Medulla oblongata (tissue), 1 donor: Measurements from ENCODE around the gene LIPG.

Experiments used
- DNase-seq: peaks from one replicate; pipeline ENCODE4 v3.0.0-alpha.2; 2015; ENCODE audit errors: extremely low spot score

The LIPG gene

DNA sequence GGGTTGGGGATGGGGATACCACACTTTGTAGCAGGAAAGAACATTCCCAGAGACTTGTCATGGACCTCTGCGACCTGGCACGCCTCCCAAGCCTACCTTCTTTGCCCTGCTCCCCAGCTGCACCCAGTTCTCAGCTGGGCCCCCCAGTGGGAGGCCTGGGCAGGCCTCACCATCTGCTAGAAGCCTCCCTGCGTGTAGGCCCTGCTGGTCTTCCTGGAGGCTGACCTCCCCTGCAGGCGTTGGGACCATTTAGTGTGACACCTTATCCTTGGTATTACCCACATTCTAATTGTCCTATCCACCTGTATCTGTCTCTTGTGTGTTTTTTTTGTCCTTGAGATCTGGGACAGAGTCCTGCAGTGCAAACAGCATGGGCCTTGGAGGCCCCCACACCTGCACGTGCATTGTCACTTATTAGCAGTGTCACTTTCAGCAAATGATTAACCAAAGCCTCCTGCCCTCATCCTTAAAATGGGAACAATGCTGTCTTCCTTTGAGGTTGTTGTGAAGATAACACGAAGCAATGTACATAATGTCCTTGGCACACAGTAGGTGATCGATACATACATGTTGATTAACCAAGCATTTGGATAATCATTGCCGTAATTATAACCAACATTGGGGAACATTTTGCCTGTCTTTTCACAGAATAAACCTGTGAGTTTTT is 77.2 kb downstream of the LIPG start:
- no peak for DNase-seq

DNA sequence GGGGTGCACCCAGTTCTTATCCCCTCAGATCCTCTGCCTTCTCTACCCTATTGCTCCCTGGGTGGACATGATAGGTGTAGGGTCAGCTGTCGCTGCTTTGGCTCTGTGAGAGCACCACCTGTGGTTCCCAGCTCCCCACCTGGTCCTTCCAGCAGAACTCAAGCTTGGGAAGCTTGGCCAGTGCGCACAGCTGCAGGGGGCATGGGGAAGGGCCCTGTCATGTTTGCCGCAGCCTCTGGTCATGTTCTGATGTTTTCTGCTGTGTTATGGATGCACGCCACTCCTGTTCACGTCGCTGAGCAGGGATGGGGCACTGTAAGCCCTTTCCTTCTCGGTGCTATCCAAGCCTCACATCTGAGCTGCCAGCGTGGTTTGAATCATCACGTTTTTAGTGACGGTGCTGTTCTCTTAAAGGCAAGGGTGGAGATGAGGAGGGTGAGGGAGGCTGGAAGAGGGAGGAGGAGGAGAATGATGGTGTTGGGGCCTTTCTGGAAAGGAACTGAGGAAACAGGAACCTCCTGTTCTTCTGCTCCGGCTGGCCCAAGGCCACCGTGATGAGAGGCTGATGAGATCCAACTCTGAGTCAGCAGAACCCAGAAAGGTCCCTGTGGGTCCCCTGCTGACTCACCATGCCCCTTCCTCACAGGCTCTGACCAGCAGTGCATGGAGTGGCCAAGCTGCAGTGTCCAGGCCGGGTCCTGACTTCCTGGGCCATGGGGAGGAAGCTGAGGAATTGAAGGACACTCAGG is 78.0 kb downstream of the LIPG start:
- DNase-seq = no peak

DNA sequence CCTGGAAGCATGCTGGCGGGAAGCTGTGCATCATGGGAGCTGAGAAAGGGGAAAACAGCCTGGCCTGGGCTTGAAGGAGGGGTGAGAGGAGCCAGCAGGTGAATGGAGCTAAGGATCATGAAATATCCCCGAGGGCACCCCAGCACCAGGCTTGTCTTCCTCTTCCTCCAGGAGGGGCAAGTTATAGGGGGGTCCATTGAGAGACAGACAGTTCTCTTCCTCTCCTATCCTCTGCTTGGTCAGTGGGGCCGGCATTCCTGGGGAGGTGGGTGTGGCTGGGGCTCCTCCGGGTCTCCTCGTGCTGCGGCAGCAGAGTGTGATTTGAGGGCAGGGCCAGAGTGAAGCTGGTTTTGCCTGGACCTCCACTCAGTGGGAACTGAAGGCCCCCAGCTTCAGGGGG is 78.9 kb downstream of the LIPG start:
- DNase-seq = no peak

DNA sequence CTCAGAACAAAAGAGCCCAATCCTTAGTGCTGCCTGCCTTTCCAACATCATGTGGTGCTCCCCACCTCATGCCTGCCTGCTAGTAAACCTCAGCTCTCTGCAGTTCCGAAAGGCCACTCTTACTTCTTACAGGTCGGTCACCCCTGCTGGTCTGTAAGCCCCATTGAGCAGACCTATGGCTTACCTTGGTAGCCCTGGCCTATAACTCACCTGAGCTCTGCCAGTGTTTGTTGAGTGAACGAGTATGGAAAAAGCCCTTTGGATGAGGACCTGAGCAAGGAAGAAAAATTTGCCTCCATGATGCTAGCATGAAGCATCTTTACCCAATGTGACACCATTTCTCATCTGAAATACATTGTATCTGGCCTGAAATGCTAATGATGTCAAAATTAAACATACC is 83.3 kb downstream of the LIPG start:
- no peak for DNase-seq

DNA sequence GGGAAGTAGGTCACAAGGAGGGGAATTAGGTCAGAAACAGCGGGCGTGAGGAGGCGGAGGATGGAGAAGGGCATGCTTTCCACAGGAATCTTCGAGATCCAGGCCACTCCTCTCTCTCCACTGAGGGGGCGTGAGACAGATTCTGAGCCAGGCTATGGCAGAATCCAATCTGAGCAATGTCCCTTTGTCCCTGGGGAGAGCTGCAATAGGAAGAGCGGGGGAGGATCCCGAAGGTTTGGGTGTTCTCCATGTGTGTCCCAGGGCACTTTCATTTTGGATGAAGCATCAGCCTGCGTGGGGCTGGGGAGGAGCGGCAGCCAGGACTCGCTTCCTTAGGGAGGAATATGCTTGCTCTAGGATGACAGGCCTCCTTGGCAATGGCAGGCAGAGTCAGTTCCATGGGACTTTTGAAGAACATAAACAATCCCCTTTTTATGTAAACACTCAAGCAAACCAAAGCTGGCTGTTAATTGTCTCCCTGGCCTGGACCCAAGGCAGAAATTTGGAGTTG is 84.0 kb downstream of the LIPG start:
- DNase-seq = peak; percentile 12

DNA sequence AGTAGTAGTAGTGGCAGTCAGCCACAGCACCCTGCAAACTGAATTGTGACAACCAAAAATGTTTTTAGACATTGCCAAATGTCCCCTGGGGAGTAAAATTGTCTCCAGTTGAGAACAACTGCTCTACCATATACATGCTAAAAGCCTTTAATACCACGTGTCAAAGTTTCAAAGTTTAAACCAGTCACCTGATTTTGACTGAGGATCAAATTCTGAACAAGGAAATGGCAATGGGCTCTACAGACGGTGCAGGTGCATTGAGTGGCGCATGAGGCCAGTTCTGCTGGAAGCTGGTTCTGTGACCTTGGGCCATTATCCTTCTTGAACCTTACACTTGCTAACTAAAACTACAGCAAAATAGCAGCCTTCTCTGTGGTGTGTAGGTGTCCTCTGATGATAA is 85.0 kb downstream of the LIPG start:
- DNase-seq = no peak

DNA sequence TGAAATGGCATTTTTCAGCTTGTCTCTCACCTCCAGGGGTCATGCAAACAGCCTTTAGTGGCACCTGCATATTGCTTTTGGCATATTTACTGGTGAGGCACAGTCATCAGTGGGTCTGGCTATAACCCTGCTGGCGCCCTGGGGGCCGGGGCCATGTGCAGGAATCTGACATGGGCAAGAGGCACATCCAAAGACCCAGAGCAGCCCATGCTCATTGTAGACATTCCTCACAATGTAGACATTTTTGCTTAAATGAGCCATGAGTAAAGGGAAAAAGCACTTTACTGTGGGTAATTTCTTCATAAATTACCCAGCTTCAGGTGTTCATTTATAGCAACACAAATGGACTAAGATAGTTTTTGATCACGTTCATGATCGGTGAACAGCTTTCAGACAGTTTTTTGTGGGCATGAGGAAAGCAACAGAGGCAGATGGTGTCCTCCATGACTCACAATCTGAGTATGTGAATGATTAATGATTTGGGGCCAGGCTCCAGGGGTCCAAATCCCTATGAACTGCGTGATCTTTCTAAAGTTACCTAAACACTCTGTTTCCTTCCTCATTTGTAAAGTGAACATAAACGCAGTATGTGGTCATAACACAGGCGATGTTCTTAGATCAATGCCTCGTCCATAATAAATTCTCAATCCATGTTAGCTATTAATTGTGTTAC is 85.8 kb downstream of the LIPG start:
- no peak for DNase-seq

DNA sequence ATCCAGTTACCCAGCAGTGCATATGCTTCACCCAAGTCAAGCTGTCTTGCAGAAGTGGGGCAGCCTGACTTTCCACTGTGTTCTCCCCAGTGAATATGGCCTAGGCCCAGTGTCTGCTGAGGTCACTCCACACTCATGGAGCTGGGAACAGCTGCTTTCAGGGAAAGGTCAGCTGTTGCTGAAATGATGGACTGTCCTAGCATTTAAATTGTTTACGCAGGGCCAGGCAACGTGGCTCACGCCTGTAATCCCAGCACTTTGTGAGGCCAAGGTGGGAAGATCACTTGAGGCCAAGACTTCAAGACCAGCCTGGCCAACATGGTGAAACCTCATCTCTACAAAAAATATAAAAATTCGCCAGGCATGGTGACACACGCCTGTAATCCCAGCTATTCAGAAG is 86.5 kb downstream of the LIPG start:
- no peak for DNase-seq
